Liver (tissue), 9 donors: Measurements from ENCODE around the gene DCC. TPM values are rescaled to one million over a fixed set of nuclear protein-coding genes. Genes with fewer than 3 reads are reported as not detected.

ENCODE experiments used
- DNase-seq: peaks from one replicate; pipeline ENCODE4 v3.0.0-alpha.2; 2017; ENCODE audit warnings: low spot score
- H3K27ac ChIP-seq, 2 donors: one replicate each; pipeline ENCODE4 v1.7.0; 2013; ENCODE audit warnings: inconsistent platforms in 2 of 2, low read length in 2 of 2, control low read depth in 1 of 2, low read depth in 1 of 2, mild to moderate bottlenecking in 1 of 2
- H3K27me3 ChIP-seq, 4 donors: one replicate each; pipeline versions ENCODE4 v1.6.1 to v1.7.0; 2013; ENCODE audit warnings: low read length in 3 of 4, inconsistent platforms in 1 of 4, mild to moderate bottlenecking in 1 of 4, moderate library complexity in 1 of 4; ENCODE audit not compliant: control insufficient read depth in 4 of 4, insufficient read depth in 4 of 4
- H3K36me3 ChIP-seq, 4 donors: one replicate each; pipeline versions ENCODE4 v1.6.1 to v1.7.0; 2013; ENCODE audit warnings: low read length in 3 of 4, mild to moderate bottlenecking in 3 of 4, low read depth in 1 of 4, moderate library complexity in 1 of 4; ENCODE audit not compliant: control insufficient read depth in 4 of 4, insufficient read depth in 3 of 4
- H3K4me1 ChIP-seq, 4 donors: one replicate each; pipeline versions ENCODE4 v1.6.1 to v1.7.0; 2013; ENCODE audit warnings: low read length in 3 of 4, mild to moderate bottlenecking in 3 of 4, moderate library complexity in 1 of 4; ENCODE audit not compliant: control insufficient read depth in 4 of 4, insufficient read depth in 4 of 4
- H3K4me3 ChIP-seq, 3 donors: one replicate each; pipeline versions ENCODE4 v1.6.1 to v1.7.0; 2013; ENCODE audit warnings: low read length in 3 of 3, control low read depth in 1 of 3, low read depth in 1 of 3, mild to moderate bottlenecking in 1 of 3
- H3K9ac ChIP-seq, 2 donors: one replicate each; pipeline ENCODE4 v1.7.0; 2013; ENCODE audit warnings: low read length in 2 of 2, mild to moderate bottlenecking in 2 of 2, moderate library complexity in 2 of 2, control low read depth in 1 of 2, low read depth in 1 of 2
- H3K9me3 ChIP-seq, 4 donors: one replicate each; pipeline versions ENCODE4 v1.6.1 to v1.7.0; 2013; ENCODE audit warnings: low read length in 3 of 4; ENCODE audit not compliant: control insufficient read depth in 4 of 4
- ATF3 ChIP-seq: IDR thresholded peaks from 2 replicates; pipeline ENCODE4 v1.6.1; 2016; ENCODE audit warnings: antibody characterized with exemption
- CTCF ChIP-seq: fragments of 150-350 bp; IDR thresholded peaks from 2 replicates; pipeline ENCODE4 v1.5.1; 2017; ENCODE audit warnings: improper control_type of control experiment, low read depth, low read length; ENCODE audit not compliant: missing input control
- EGR1 ChIP-seq, 2 donors: IDR thresholded peaks; 2 replicates each; pipeline ENCODE4 v1.6.1; 2016 to 2018; ENCODE audit warnings: antibody characterized with exemption in 2 of 2, low read depth in 2 of 2
- FOXA2 ChIP-seq: IDR thresholded peaks from 2 replicates; pipeline ENCODE4 v1.6.1; 2016; ENCODE audit warnings: antibody characterized with exemption
- GABPA ChIP-seq, 2 donors: IDR thresholded peaks in 1 of 2; conservative IDR thresholded peaks in 1 of 2; 2 replicates each; pipeline ENCODE4 v1.6.1; 2016; ENCODE audit warnings: antibody characterized with exemption in 2 of 2, mild to moderate bottlenecking in 1 of 2, moderate library complexity in 1 of 2
- HNF4A ChIP-seq, 2 donors: conservative IDR thresholded peaks; 2 replicates each; pipeline ENCODE4 v1.6.1; 2016; ENCODE audit warnings: antibody characterized with exemption in 2 of 2, mild to moderate bottlenecking in 2 of 2
- HNF4G ChIP-seq: IDR thresholded peaks from 2 replicates; pipeline ENCODE4 v1.6.1; 2016; ENCODE audit warnings: antibody characterized with exemption
- JUND ChIP-seq, 2 donors: IDR thresholded peaks; 2 replicates each; pipeline ENCODE4 v1.6.1; 2016; ENCODE audit warnings: antibody characterized with exemption in 2 of 2
- MAX ChIP-seq: IDR thresholded peaks from 2 replicates; pipeline ENCODE4 v1.6.1; 2016; ENCODE audit warnings: antibody characterized with exemption
- NR2F2 ChIP-seq: IDR thresholded peaks from 2 replicates; pipeline ENCODE4 v1.6.1; 2016; ENCODE audit warnings: antibody characterized with exemption
- RAD21 ChIP-seq, 2 donors: IDR thresholded peaks; 2 replicates each; pipeline ENCODE4 v1.6.1; 2016; ENCODE audit warnings: antibody characterized with exemption in 2 of 2, mild to moderate bottlenecking in 2 of 2
- REST ChIP-seq: IDR thresholded peaks from 2 replicates; pipeline ENCODE4 v1.6.1; 2016; ENCODE audit warnings: antibody characterized with exemption, mild to moderate bottlenecking
- RXRA ChIP-seq, 2 donors: IDR thresholded peaks; 2 replicates each; pipeline ENCODE4 v1.6.1; 2017 to 2018; ENCODE audit warnings: antibody characterized with exemption in 2 of 2, mild to moderate bottlenecking in 1 of 2
- SP1 ChIP-seq: IDR thresholded peaks from 2 replicates; pipeline ENCODE4 v1.6.1; 2018; ENCODE audit warnings: antibody characterized with exemption, mild to moderate bottlenecking
- TAF1 ChIP-seq: conservative IDR thresholded peaks from 2 replicates; pipeline ENCODE4 v1.6.1; 2016; ENCODE audit warnings: antibody characterized with exemption, mild to moderate bottlenecking
- YY1 ChIP-seq: IDR thresholded peaks from 2 replicates; pipeline ENCODE4 v1.6.1; 2016; ENCODE audit warnings: antibody characterized with exemption, mild to moderate bottlenecking
- ZBTB33 ChIP-seq: IDR thresholded peaks from 2 replicates; pipeline ENCODE4 v1.6.1; 2016; ENCODE audit warnings: antibody characterized with exemption
- WGBS: extraction: QIAGEN DNeasy Blood & Tissue Kit; methylation state at CpG from one replicate; pipeline ENCODE4 v1.1.7; 2013; 5-methylcytosine and 5-hydroxymethylcytosine counted together
- polyA plus RNA-seq, 2 donors: library from polyadenylated mRNA; stranded (reverse) in 1 of 2; unstranded in 1 of 2; fragments of 200-250 nt in 1 of 2; fragments of >200 nt in 1 of 2; fragmentation: Nextera tagmentation in 1 of 2; extraction: Ambion mirVana in 1 of 2; gene quantifications; one replicate each; pipeline versions ENCODE4 v1.2.1 to v1.2.3, GENCODE V29; 2013 to 2015
- total RNA-seq, 2 donors: library from RNA; depleted of rRNA; stranded (reverse); fragments of >200 nt; gene quantifications; one replicate each; pipeline ENCODE4 v1.2.3, GENCODE V29; 2014
- donor health status: healthy.
- donor health status: healthy.
- donor health status: healthy.
- donor health status: healthy.
- donor health status: healthy.

The DCC gene
- total and polyA plus RNA-seq, 4 donors: under 0.01 to 0.03 TPM; not detected in 2

GRCh38 chr18:53566626-53567025, 1226.6 kb downstream of the DCC start:
- no peak overlapping the region for H3K4me3 ChIP-seq
- WGBS: 80% methylated on average over 2 of the region's 2 CpGs
- no peak for TF ChIP-seq ATF3
- TF ChIP-seq REST: no peak
- no peak for TF ChIP-seq FOXA2
- no peak for DNase-seq
- no peak overlapping the region for H3K9ac ChIP-seq
- no peaks in the 10 kb centered on the region for H3K9me3 ChIP-seq
- no peaks in the 10 kb centered on the region for H3K36me3 ChIP-seq
- no peak overlapping the region for H3K27ac ChIP-seq
- no peaks in the 10 kb centered on the region for H3K4me1 ChIP-seq
- peaks cover 0 to 8% (median 0%) of the 10 kb centered on the region in 4 donors for H3K27me3 ChIP-seq

GRCh38 chr18:53567929-53568574, 1228.1 kb downstream of the DCC start:
- no peak overlapping the region for H3K4me3 ChIP-seq
- no peaks in the 10 kb centered on the region for H3K9me3 ChIP-seq
- DNase-seq: no peak
- H3K36me3 ChIP-seq: no peaks in the 10 kb centered on the region
- no peaks in the 10 kb centered on the region for H3K4me1 ChIP-seq
- 51% methylated on average over 12 of the region's 12 CpGs for WGBS
- no peak overlapping the region for H3K27ac ChIP-seq
- TF ChIP-seq EGR1 (IDR thresholded peaks at IDR 0.05; ENCODE audit: low read depth in 2 of 2) (no peak), RXRA (IDR thresholded peaks at IDR 0.05) (no peak), GABPA (IDR thresholded peaks at IDR 0.05 in 1 of 2, conservative IDR thresholded peaks at IDR 0.05 in 1 of 2) (no peak), MAX (no peak), HNF4G (no peak), HNF4A (conservative IDR thresholded peaks at IDR 0.05) (no peak), ATF3 (no peak), RAD21 (IDR thresholded peaks at IDR 0.05) (peak; percentile 41 to 72), CTCF (peak; percentile 56), TAF1 (no peak), FOXA2 (no peak), ZBTB33 (no peak), SP1 (no peak), YY1 (no peak), NR2F2 (no peak), JUND (IDR thresholded peaks at IDR 0.05) (no peak)
- no peak overlapping the region for H3K9ac ChIP-seq
- peaks cover 0 to 8% (median 0%) of the 10 kb centered on the region in 4 donors for H3K27me3 ChIP-seq
